HG03469 (cell line): ENCODE results near the gene UBTFL1.
"Not testable (repeated sequence)": the region's sequence is repeated elsewhere in the genome, so short reads cannot be mapped to it uniquely, and the experiment has no call there.

Experiments used
- ATAC-seq: cut with Tn5 transposase; IDR thresholded peaks from one replicate; pipeline ENCODE4 v1.9.1; 2021; ENCODE audit warnings: mild to moderate bottlenecking, moderate library complexity, moderate number of reproducible peaks; ENCODE audit not compliant: unreplicated experiment

UBTFL1 gene, protein sequence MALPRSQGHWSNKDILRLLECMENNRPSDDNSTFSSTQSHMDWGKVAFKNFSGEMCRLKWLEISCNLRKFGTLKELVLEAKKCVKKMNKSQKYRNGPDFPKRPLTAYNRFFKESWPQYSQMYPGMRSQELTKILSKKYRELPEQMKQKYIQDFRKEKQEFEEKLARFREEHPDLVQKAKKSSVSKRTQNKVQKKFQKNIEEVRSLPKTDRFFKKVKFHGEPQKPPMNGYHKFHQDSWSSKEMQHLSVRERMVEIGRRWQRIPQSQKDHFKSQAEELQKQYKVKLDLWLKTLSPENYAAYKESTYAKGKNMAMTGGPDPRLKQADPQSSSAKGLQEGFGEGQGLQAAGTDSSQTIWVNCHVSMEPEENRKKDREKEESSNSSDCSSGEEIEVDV

GRCh38 chr11:90085650-90086049 lies at the start of gene UBTFL1:
TSS of gene UBTFL1 (plus strand) at chr11:90085950. CDS start at chr11:90085950, 0 bp downstream.
- ATAC-seq = not testable (repeated sequence)

DNA sequence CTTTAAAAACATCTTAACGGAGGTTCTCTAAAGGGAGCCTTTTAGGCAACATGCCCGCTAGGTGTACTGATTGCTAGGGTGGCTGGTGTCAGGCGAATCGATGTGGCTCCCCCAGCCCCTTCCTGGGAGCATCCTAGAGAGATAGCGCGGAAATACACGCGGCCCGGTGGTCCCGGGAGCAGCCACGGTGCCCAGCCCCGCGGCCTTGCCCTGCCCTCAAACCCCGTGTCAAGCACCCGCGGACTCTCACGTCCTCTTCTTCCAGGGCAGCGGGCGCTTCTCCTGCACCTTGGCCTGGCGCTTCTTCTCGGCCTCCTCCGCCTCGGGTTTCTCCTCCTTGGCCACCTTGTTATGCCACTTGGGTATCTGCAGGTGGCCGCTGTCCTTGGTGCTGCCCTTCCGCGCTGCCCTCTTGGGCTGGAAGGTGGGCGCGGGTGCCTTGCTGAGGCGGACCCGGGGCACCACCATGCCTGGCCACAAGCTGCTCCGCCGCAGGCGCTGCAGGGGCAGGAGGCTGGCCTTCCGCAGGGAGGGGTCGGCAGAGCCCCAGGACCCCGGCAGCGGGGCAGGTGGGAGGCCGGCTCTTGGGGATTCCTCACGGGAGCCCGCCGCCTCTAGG lies 34.0 kb upstream of the UBTFL1 start:
- not testable (repeated sequence) for ATAC-seq

DNA sequence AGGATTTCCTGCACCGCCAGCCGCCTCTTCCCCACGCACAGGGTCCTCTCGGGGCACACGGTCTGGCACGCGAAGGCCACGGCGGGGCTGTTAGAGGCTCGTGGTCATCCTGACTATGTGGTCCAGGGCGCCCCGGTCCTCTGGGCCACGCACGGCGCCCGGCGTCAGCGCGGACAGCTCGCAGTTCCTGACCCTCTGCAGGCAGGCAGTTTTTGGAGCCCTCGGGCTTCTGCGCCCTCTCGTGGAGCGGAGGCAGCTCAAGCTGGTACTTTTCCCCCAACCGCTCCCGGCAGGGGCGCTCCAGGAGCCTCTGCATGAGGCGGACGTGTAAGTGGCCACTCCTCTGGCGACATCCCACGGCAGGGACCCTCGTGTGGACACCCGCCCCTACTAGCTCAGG lies 33.4 kb upstream of the UBTFL1 start:
- not testable (repeated sequence) for ATAC-seq

GRCh38 chr11:90053545-90053944 lies 32.2 kb upstream of the UBTFL1 start:
- ATAC-seq = not testable (repeated sequence)

GRCh38 chr11:90088731-90089130 lies 3.0 kb downstream of the UBTFL1 start:
- ATAC-seq = not testable (repeated sequence)

DNA sequence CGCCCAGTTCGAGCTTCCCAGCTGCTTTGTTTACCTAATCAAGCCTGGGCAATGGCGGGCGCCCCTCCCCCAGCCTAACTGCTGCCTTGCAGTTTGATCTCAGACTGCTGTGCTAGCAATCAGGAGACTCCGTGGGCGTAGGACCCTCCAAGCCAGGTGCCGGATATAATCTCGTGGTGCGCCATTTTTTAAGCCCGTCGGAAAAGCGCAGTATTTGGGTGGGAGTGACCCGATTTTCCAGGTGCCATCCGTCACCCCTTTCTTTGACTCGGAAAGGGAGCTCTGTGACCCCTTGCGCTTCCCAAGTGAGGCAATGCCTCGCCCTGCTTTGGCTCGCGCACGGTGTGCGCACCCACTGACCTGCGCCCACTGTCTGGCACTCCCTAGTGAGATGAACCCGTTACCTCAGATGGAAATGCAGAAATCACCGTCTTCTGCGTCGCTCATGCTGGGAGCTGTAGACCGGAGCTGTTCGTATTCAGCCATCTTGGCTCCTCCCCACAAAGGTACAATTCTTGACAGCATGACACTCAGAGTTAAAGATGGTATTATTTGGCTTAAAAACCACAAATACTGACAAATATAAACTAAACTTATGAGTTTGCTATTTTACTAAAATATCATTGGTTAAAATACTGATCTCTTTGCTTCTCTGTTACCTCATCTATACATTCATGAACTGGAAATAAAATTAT lies 9.6 kb downstream of the UBTFL1 start:
- ATAC-seq = not testable (repeated sequence)

- not testable (repeated sequence) for ATAC-seq
Measured at GRCh38 chr11:90098261-90098660, 12.5 kb downstream of the UBTFL1 start.

DNA sequence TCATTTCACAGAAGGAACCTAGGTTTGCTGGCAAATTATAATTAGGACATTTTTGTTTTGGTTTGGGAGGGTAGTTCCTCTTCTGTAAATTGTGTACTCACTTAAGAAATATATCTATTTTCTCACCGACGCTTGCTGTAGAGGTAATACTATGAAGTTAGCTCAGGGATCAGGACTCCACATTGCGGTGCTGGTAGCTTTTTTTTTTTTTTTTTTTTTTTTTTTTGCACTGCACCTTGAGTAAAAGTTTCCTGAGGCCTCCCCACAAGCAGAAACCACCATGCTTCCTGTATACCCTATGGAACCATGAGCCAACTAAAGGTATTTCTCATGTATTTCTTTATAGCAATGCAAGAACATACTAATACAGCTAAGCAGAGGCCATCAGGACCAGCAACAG lies 14.7 kb downstream of the UBTFL1 start:
- ATAC-seq = no peak

DNA sequence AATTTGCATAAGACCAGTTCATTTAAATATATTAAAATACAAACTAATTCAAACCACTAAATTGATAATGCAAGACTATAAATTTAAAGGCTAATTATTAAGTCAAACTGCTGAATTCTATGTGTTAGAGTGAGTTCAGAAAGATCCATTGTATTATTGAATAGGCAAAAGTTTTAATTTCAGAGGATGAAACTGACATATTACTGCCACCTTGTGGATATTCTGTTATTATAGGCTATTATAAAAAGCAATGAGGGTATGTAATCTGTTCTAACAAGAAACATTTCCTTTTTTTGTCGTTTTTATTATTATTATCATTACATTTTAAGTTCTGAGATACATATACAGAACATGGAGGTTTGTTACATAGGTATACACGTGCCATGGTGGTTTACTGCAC lies 27.8 kb downstream of the UBTFL1 start:
- ATAC-seq = no peak

DNA sequence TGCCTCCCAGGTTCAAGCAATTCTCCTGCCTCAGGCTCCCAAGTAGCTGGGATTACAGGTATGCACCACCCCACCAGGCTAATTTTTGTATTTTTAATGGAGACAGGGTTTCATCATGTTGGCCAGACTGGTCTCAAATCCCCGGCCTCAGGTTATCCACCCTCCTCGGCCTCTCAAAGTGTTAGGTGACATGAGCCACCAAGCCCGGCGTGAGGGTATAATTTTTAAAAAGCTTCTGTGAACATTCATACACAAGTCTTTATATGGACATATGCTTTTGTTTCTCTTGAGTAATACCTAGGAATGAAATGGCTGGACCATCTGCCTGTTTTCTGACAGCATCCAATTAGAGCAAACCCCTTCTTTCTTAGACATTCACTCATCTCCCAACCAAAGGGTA lies 34.4 kb downstream of the UBTFL1 start:
- no peak for ATAC-seq

GRCh38 chr11:90124371-90124770 lies 38.6 kb downstream of the UBTFL1 start:
- no peak for ATAC-seq

DNA sequence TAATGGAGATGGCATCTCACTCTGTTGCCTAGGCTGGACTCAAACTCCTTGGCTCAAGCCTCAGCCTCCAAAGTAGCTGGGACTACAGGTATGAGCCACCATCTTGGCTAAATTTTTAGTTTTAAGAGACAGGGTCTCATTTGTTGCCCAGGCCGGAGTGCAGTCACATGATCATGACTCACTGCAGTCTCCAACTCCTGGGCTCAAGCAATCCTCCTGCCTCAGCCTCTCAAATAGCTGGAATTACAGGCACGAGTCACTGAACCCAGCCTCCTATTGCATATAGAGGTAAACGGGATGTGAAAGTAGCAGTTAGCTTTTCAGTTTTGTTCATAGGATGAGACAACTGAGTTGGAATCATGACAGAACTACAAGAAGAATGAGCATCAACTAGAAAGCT lies 39.2 kb downstream of the UBTFL1 start:
- ATAC-seq = no peak

- no peak for ATAC-seq
Measured at GRCh38 chr11:90133560-90134477, 48.1 kb downstream of the UBTFL1 start.

- ATAC-seq = peak; percentile 57
Measured at GRCh38 chr11:90134478-90135003, 48.8 kb downstream of the UBTFL1 start, which contains the start of gene NAALAD2. TSS of gene NAALAD2 (plus strand) at chr11:90134663. CDS start at chr11:90134759, 96 bp downstream.

DNA sequence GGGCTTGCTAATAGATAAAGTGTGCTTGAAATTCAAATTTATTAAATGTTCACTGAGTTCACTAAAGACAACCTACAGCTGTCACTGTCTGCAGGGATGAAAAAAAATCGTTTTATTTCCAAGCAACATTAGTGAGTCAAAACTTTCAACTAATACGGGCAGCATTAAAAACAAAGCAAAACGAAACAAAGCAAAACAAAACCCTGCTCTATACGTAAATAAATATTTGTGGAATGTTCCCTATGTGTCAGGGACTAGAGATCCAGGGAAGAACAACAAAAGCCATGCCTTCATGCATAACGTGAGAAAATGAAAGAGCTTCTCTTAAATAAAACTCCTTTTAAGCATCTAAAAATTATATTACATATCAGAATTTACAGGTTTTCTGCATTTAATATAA lies 49.3 kb downstream of the UBTFL1 start:
- no peak for ATAC-seq
